K562 (cell line): Measurements from ENCODE around the gene PUSL1. TPM values are rescaled to one million over a fixed set of nuclear protein-coding genes. Genes with fewer than 3 reads are reported as not detected.

Source experiments
- ATAC-seq: fragments of 200-7000 bp; cut with Tn5 transposase; 3 replicates; pipeline ENCODE4 v1.9.1; 2020; ENCODE audit warnings: moderate library complexity
- BruUV-seq: library from RNA; stranded (reverse); fragments of 400-500 nt; replicated peaks from 2 replicates; lab custom pipeline; 2021; lab: Mats Ljungman, UMichigan
- CTCF ChIA-PET: fragments of 300-600 bp; formaldehyde crosslinking; extraction: SDS; loops from one replicate; lab custom pipeline; 2021; ENCODE audit warnings: low intra/inter-chr PET ratio; lab: Yijun Ruan, JAX
- POLR2A ChIA-PET: fragments of 300-600, 350-650 bp; sonication (Branson Sonifier 250); formaldehyde crosslinking; extraction: SDS; loops from one replicate; lab custom pipeline; 2021; ENCODE audit warnings: antibody characterized with exemption, inconsistent platforms; lab: Yijun Ruan, JAX
- DNase-seq, 4 experiments: peaks; one replicate each; pipeline versions ENCODE4 v3.0.0 to v3.0.0-alpha.2; 2011 to 2018; ENCODE audit warnings: low spot score in 3 of 4, mixed read lengths in 3 of 4; ENCODE audit errors: extremely low read depth in 1 of 4
- FAIRE-seq: peaks from 2 replicates; lab custom pipeline; 2011; peaks lifted over from hg19 to GRCh38; lab: Jason Lieb, UNC
- H2AFZ ChIP-seq: 2 replicates; pipeline ENCODE4 v1.6.0; 2011; ENCODE audit warnings: low read depth, low read length, control low read depth, inconsistent platforms
- H3K27ac ChIP-seq: fragments of 200-600 bp; 3 replicates; pipeline ENCODE4 v1.8.0; 2011; ENCODE audit warnings: low read depth, mild to moderate bottlenecking, control low read depth, inconsistent platforms, low read length, moderate library complexity, mixed read lengths; ENCODE audit errors: extremely low read depth
- H3K27me3 ChIP-seq, 2 experiments: fragments of 300-600 bp in 1 of 2; 2 replicates in 1 of 2; 3 replicates in 1 of 2; pipeline versions ENCODE4 v1.6.0 to v1.8.0; 2011; ENCODE audit warnings: inconsistent platforms in 2 of 2, low read length in 2 of 2, mild to moderate bottlenecking in 1 of 2, mixed read lengths in 1 of 2, moderate library complexity in 1 of 2; ENCODE audit not compliant: control insufficient read depth in 2 of 2, insufficient read depth in 2 of 2
- H3K36me3 ChIP-seq: fragments of 300-600 bp; 3 replicates; pipeline ENCODE4 v1.8.0; 2011; ENCODE audit warnings: mild to moderate bottlenecking, low read length, inconsistent platforms; ENCODE audit not compliant: control insufficient read depth, insufficient read depth
- H3K4me1 ChIP-seq, 2 experiments: fragments of 200-600 bp in 1 of 2; replicated peaks in 1 of 2; 2 replicates in 1 of 2; 3 replicates in 1 of 2; pipeline versions ENCODE4 v1.5.1 to v1.8.0; 2011; ENCODE audit warnings: inconsistent platforms in 2 of 2, low read length in 2 of 2, mild to moderate bottlenecking in 1 of 2, mixed read lengths in 1 of 2, moderate library complexity in 1 of 2; ENCODE audit not compliant: control insufficient read depth in 2 of 2, insufficient read depth in 2 of 2
- H3K4me2 ChIP-seq: 2 replicates; pipeline ENCODE4 v1.6.1; 2011; ENCODE audit warnings: low read length, control low read depth, inconsistent platforms, mixed read lengths; ENCODE audit not compliant: insufficient read depth
- H3K4me3 ChIP-seq: fragments of 200-600 bp; sonication (generic), shearing (Covaris generic); 2 replicates; pipeline ENCODE4 v1.5.1; 2016; ENCODE audit warnings: control low read depth, inconsistent platforms
- H3K79me2 ChIP-seq: fragments of 200-600 bp; 3 replicates; pipeline ENCODE4 v1.8.0; 2011; ENCODE audit warnings: low read length, inconsistent platforms; ENCODE audit not compliant: control insufficient read depth, insufficient read depth
- H3K9ac ChIP-seq, 2 experiments: 2 replicates each; pipeline versions ENCODE4 v1.6.0 to v1.6.1; 2011; ENCODE audit warnings: low read depth in 2 of 2, low read length in 2 of 2, control low read depth in 1 of 2, inconsistent platforms in 1 of 2, mild to moderate bottlenecking in 1 of 2, mixed read lengths in 1 of 2; ENCODE audit not compliant: insufficient read depth in 1 of 2
- H3K9me1 ChIP-seq: one replicate; pipeline ENCODE4 v1.6.0; 2011; ENCODE audit warnings: inconsistent platforms, mild to moderate bottlenecking, low read length, moderate library complexity; ENCODE audit not compliant: control insufficient read depth, insufficient read depth
- H3K9me3 ChIP-seq: replicated peaks from 2 replicates; pipeline ENCODE4 v1.5.1; 2011; ENCODE audit warnings: low read depth, low read length, inconsistent platforms; ENCODE audit not compliant: control insufficient read depth, insufficient read depth
- H4K20me1 ChIP-seq: replicated peaks from 2 replicates; pipeline ENCODE4 v1.6.1; 2011; ENCODE audit warnings: low read length, inconsistent platforms, mixed read lengths; ENCODE audit not compliant: control insufficient read depth, insufficient read depth
- ATF7 ChIP-seq: fragments of 450-650 bp; IDR thresholded peaks from 2 replicates; pipeline ENCODE4 v1.7.1; 2014; ENCODE audit warnings: mild to moderate bottlenecking, moderate library complexity
- CBFB ChIP-seq: sonication (generic); formaldehyde crosslinking; IDR thresholded peaks from 2 replicates; pipeline ENCODE4 v1.4.0; 2020; ENCODE audit warnings: mild to moderate bottlenecking, missing genetic modification reagents
- FOXM1 ChIP-seq, 2 experiments: fragments of 450-650 bp in 1 of 2; sonication (generic) in 1 of 2; formaldehyde crosslinking in 1 of 2; IDR thresholded peaks; 2 replicates each; pipeline versions ENCODE4 v1.6.1 to v1.9.0; 2017 to 2022; ENCODE audit warnings: low read depth in 2 of 2, mild to moderate bottlenecking in 2 of 2, missing genetic modification reagents in 1 of 2, moderate library complexity in 1 of 2
- GTF2A2 ChIP-seq: IDR thresholded peaks from 2 replicates; pipeline ENCODE4 v1.6.1; 2016; ENCODE audit warnings: mild to moderate bottlenecking, missing genetic modification characterization, missing compliant biosample characterization
- MYNN ChIP-seq, 2 experiments: sonication (generic); formaldehyde crosslinking in 1 of 2; IDR thresholded peaks; 2 replicates each; pipeline versions ENCODE4 v1.5.0 to v1.6.1; 2016 to 2020; ENCODE audit warnings: antibody characterized with exemption in 1 of 2, missing genetic modification reagents in 1 of 2
- RBFOX2 ChIP-seq: fragments of 200-400 bp; formaldehyde crosslinking; IDR thresholded peaks from 2 replicates; pipeline ENCODE4 v1.6.1; 2017; ENCODE audit warnings: low read depth, mild to moderate bottlenecking, low read length, moderate library complexity
- SP1 ChIP-seq: sonication (generic); formaldehyde crosslinking; IDR thresholded peaks from 2 replicates; pipeline ENCODE4 v1.8.1; 2022; ENCODE audit warnings: mild to moderate bottlenecking, missing genetic modification reagents
- ZFX ChIP-seq: sonication (generic); formaldehyde crosslinking; IDR thresholded peaks from 2 replicates; pipeline ENCODE4 v1.8.0; 2022; ENCODE audit warnings: mild to moderate bottlenecking, missing genetic modification reagents, moderate library complexity
- WGBS: fragments of 100-300 bp; shearing (Covaris generic); methylation state at CpG from one replicate; pipeline ENCODE4 v1.1.6; 2016; ENCODE audit warnings: low coverage, mixed read lengths; ENCODE audit not compliant: insufficient coverage; ENCODE audit errors: missing lambda C conversion rate; 5-methylcytosine and 5-hydroxymethylcytosine counted together
- in situ Hi-C: fragments of 300-500 bp; cut with MboI; formaldehyde crosslinking; loops from 4 replicates; pipeline ENCODE4 v1.15.0; 2018; ENCODE audit warnings: inconsistent platforms, mixed read lengths
- intact Hi-C: fragments of 100-400 bp; cut with micrococcal nuclease; formaldehyde crosslinking; loops from 2 replicates; pipeline ENCODE4 v1.14.2; 2022
- polyA plus RNA-seq, 8 experiments: library from polyadenylated mRNA; depleted of rRNA in 4 of 8; stranded (reverse) in 5 of 8; unstranded in 3 of 8; fragments of >200 nt; fragmentation: Nextera tagmentation in 2 of 8; fragmentation: Illumina TruSeq in 1 of 8; extraction: Ambion mirVana in 2 of 8; extraction: Trizol in 1 of 8; gene quantifications; 2 replicates each; pipeline versions ENCODE4 v1.2.1 to v1.2.3, GENCODE V29; 2011 to 2014; ENCODE audit warnings: inconsistent platforms in 1 of 8, missing spikeins in 1 of 8
- total RNA-seq, 7 experiments: library from RNA; depleted of rRNA in 6 of 7; stranded (reverse); fragments of >200 nt in 6 of 7; fragmentation: Illumina TruSeq in 2 of 7; extraction: Trizol in 2 of 7; gene quantifications; 2 replicates each; pipeline versions ENCODE4 v1.2.1 to v1.2.3, GENCODE V29; 2011 to 2021; ENCODE audit warnings: low replicate concordance in 1 of 7
- TF ChIP-seq, protein P1 (sequence below): IDR thresholded peaks from 2 replicates; pipeline ENCODE4 v1.6.1; 2012; ENCODE audit warnings: low read depth, low read length, improper control_type of control experiment, borderline replicate concordance
- TF ChIP-seq, protein P2 (sequence below): sonication (generic); formaldehyde crosslinking; IDR thresholded peaks from 2 replicates; pipeline ENCODE4 v1.8.0; 2022; ENCODE audit warnings: missing genetic modification reagents, mild to moderate bottlenecking, moderate library complexity, borderline replicate concordance
- TF ChIP-seq, protein P3 (sequence below): fragments of 200-400 bp; formaldehyde crosslinking; IDR thresholded peaks from 2 replicates; pipeline ENCODE4 v1.6.1; 2017; ENCODE audit warnings: mild to moderate bottlenecking, low read depth, low read length, moderate library complexity

The PUSL1 gene
- total and polyA plus RNA-seq, 9 of the 15 experiments (the other 6 are each of a cell fraction or from before 2014, with no cell fraction given), result 0.62 to 86.9 (median 13.6) TPM

DNA sequence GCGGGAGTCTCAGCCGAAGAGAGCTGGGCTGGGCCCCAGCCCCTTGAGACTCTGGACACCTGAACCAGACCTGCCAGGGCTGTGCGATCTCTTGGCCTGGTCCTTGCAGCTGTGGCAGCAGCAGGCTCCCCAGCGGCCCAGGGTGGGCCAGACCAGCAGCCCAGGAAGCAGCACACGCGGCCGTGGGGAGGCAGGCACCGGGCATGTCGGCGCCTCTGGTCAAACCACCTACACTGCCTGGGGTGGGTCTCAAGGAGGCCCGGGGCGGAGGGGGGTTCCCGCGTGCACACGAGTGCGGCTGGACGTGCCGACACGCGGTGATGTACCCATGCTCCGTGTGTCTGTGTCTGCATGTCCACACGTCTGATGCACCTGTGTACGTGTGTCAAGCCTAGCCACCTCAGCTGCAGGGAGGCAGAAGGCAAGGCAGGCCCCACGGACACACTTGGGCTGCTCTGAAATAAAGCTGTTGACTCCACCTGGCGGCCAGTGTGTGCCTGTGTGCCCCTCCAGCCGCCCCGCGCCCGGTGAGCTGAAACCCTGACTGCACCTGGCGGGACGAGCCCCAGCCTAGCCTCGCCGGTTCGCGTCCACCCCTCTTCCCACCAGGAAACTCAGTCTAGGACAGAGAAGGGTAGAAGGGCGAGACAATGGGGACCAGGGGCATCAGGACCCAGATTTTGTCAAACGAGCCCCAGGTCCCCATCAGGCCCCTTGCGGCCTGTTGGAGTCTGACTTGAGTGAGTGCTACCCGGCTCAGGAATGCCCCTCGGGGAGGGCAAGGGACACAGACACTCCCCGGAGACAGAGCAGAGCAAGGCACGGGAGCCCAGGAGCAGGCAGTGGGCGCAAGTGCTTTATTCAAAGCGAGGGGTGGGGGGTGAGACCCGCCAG lies 16.6 kb upstream of the PUSL1 start:
- no TSS peak for BruUV-seq
- peaks cover 19% of the 10 kb centered on the region; the same call in 1 of the 2 replicates for H4K20me1 ChIP-seq
- peaks cover 10% of the 10 kb centered on the region; the same call in 1 of the 3 replicates for H3K36me3 ChIP-seq
- H3K27ac ChIP-seq, result no peak overlapping the region
- H3K4me3 ChIP-seq, result no peak overlapping the region
- peak overlapping the region in 1 of 2 experiments; percentile 82; a peak in 2 of 4 replicates for H3K9ac ChIP-seq
- FAIRE-seq (peak; percentile 92), DNase-seq (peak; percentile 62 to 89 (median 70)), ATAC-seq (peak; percentile 81)
- H3K27me3 ChIP-seq, result peaks cover 2 to 20% of the 10 kb centered on the region in 2 experiments; a peak in 3 of 5 replicates
- peaks cover 8% of the 10 kb centered on the region for H3K9me1 ChIP-seq
- CTCF ChIA-PET, result interaction anchor here (0.5 to 1.5 kb wide), 5 partner anchors 170 to 404 kb away, joined by 4 to 8 read pairs (median 6); no protein-coding TSS in a partner anchor
- no peaks in the 10 kb centered on the region for H3K9me3 ChIP-seq
- H3K4me1 ChIP-seq, result peaks cover 5 to 85% of the 10 kb centered on the region in 2 experiments; a peak in 3 of 5 replicates
- no peak overlapping the region for H3K4me2 ChIP-seq
- intact Hi-C loops, result loop anchor here (2.0 to 10.0 kb wide), 3 partner anchors 169 to 307 kb away; partner anchors contain the start of genes C1orf159 and PERM1
- POLR2A ChIA-PET, result interaction anchor here (0.6 to 1.5 kb wide), 9 partner anchors 11 to 205 kb away, joined by 3 to 6 read pairs (median 4); partner anchors contain the start of gene SCNN1D
- 24% methylated on average over 42 of the region's 45 CpGs for WGBS
- no peaks in the 10 kb centered on the region for H3K79me2 ChIP-seq
- no peak overlapping the region for H2AFZ ChIP-seq
- in situ Hi-C loops, result no loop called here
- 0 out of 2 replicates have a peak, but pooled peaks have one; percentile 42 for TF ChIP-seq CBFB (CRISPR knock-in tag)
- TF ChIP-seq, protein P1, sequence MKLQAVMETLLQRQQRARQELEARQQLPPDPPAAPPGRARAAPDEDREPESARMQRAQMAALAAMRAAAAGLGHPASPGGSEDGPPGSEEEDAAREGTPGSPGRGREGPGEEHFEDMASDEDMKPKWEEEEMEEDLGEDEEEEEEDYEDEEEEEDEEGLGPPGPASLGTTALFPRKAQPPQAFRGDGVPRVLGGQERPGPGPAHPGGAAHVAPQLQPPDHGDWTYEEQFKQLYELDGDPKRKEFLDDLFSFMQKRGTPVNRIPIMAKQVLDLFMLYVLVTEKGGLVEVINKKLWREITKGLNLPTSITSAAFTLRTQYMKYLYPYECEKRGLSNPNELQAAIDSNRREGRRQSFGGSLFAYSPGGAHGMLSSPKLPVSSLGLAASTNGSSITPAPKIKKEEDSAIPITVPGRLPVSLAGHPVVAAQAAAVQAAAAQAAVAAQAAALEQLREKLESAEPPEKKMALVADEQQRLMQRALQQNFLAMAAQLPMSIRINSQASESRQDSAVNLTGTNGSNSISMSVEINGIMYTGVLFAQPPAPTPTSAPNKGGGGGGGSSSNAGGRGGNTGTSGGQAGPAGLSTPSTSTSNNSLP, result no peak
- TF ChIP-seq, protein P2, sequence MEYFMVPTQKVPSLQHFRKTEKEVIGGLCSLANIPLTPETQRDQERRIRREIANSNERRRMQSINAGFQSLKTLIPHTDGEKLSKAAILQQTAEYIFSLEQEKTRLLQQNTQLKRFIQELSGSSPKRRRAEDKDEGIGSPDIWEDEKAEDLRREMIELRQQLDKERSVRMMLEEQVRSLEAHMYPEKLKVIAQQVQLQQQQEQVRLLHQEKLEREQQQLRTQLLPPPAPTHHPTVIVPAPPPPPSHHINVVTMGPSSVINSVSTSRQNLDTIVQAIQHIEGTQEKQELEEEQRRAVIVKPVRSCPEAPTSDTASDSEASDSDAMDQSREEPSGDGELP (CRISPR knock-in tag), result peak; percentile 41; the same call in 1 of the 2 replicates
- TF ChIP-seq, protein P3, sequence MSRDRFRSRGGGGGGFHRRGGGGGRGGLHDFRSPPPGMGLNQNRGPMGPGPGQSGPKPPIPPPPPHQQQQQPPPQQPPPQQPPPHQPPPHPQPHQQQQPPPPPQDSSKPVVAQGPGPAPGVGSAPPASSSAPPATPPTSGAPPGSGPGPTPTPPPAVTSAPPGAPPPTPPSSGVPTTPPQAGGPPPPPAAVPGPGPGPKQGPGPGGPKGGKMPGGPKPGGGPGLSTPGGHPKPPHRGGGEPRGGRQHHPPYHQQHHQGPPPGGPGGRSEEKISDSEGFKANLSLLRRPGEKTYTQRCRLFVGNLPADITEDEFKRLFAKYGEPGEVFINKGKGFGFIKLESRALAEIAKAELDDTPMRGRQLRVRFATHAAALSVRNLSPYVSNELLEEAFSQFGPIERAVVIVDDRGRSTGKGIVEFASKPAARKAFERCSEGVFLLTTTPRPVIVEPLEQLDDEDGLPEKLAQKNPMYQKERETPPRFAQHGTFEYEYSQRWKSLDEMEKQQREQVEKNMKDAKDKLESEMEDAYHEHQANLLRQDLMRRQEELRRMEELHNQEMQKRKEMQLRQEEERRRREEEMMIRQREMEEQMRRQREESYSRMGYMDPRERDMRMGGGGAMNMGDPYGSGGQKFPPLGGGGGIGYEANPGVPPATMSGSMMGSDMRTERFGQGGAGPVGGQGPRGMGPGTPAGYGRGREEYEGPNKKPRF, result no peak
- no peak for TF ChIP-seq FOXM1 (IDR thresholded peaks at IDR 0.05; ENCODE audit: low read depth)
- TF ChIP-seq FOXM1 (CRISPR knock-in tag; IDR thresholded peaks at IDR 0.05; ENCODE audit: low read depth), result 0 out of 2 replicates have a peak, but pooled peaks have one; percentile 73
- 0 out of 2 replicates have a peak, but pooled peaks have one; percentile 14 for TF ChIP-seq RBFOX2
- peak; percentile 69 for TF ChIP-seq SP1 (CRISPR knock-in tag)
- peak; percentile 57; the same call in 1 of the 2 replicates for TF ChIP-seq ATF7
- peak; percentile 30; the same call in 1 of the 2 replicates for TF ChIP-seq ZFX (CRISPR knock-in tag)
- no peak for TF ChIP-seq GTF2A2 (tag)
- peak; percentile 49; the same call in 1 of the 2 replicates for TF ChIP-seq MYNN (IDR thresholded peaks at IDR 0.05)
- TF ChIP-seq MYNN (CRISPR knock-in tag; IDR thresholded peaks at IDR 0.05), result no peak
